Neural progenitor cell (in vitro differentiated cells): ENCODE measurements around the gene SLC39A1. TPM values are rescaled to one million over a fixed set of nuclear protein-coding genes. Genes with fewer than 3 reads are reported as not detected.
"Not testable (repeated sequence)": the region's sequence is repeated elsewhere in the genome, so short reads cannot be mapped to it uniquely, and the experiment has no call there.

ENCODE experiments used
- DNase-seq: peaks from one replicate; pipeline ENCODE4 v3.0.0-alpha.2; 2016; ENCODE audit warnings: low spot score
- H2AFZ ChIP-seq: fragments of 200-600 bp; sonication (generic); replicated peaks from 2 replicates; pipeline ENCODE4 v1.6.1; 2016; ENCODE audit warnings: antibody characterized with exemption
- H3F3A ChIP-seq: fragments of 200-600 bp; sonication (generic); 2 replicates; pipeline ENCODE4 v1.6.1; 2016; ENCODE audit warnings: antibody characterized with exemption, low read depth
- H3K27ac ChIP-seq: fragments of 200-600 bp; sonication (generic); 2 replicates; pipeline ENCODE4 v1.5.1; 2016; ENCODE audit warnings: mild to moderate bottlenecking
- H3K27me3 ChIP-seq: fragments of 200-600 bp; sonication (generic); 2 replicates; pipeline ENCODE4 v1.6.1; 2016; ENCODE audit warnings: mild to moderate bottlenecking, moderate library complexity
- H3K36me3 ChIP-seq: fragments of 200-600 bp; sonication (generic); 2 replicates; pipeline ENCODE4 v1.5.1; 2016
- H3K4me1 ChIP-seq: fragments of 200-600 bp; sonication (generic); 2 replicates; pipeline ENCODE4 v1.6.1; 2016; ENCODE audit warnings: mixed run types
- H3K4me2 ChIP-seq: fragments of 200-600 bp; sonication (generic); 2 replicates; pipeline ENCODE4 v1.6.1; 2016
- H3K4me3 ChIP-seq: fragments of 200-600 bp; sonication (generic); 2 replicates; pipeline ENCODE4 v1.5.1; 2016
- H3K79me2 ChIP-seq: fragments of 200-600 bp; sonication (generic); 2 replicates; pipeline ENCODE4 v1.6.1; 2016; ENCODE audit warnings: low read depth
- H3K9ac ChIP-seq: fragments of 200-600 bp; sonication (generic); 2 replicates; pipeline ENCODE4 v1.6.1; 2016
- H3K9me3 ChIP-seq: fragments of 200-600 bp; sonication (generic); 2 replicates; pipeline ENCODE4 v1.5.1; 2016; ENCODE audit warnings: low read depth
- H4K20me1 ChIP-seq: fragments of 200-600 bp; sonication (generic); 2 replicates; pipeline ENCODE4 v1.6.1; 2016; ENCODE audit warnings: low read depth
- H3K27ac Mint-ChIP-seq: 3 replicates; pipeline ENCODE4 v1.8.0; 2021; ENCODE audit warnings: mixed read lengths
- H3K27me3 Mint-ChIP-seq: 2 replicates; pipeline ENCODE4 v1.8.0; 2022; ENCODE audit warnings: low read depth, mild to moderate bottlenecking, inconsistent platforms, moderate library complexity, mixed read lengths; ENCODE audit not compliant: insufficient read depth
- H3K36me3 Mint-ChIP-seq: 3 replicates; pipeline ENCODE4 v1.8.0; 2021; ENCODE audit warnings: mixed read lengths
- H3K4me1 Mint-ChIP-seq: 3 replicates; pipeline ENCODE4 v1.8.0; 2021; ENCODE audit warnings: mixed read lengths
- H3K4me3 Mint-ChIP-seq: 3 replicates; pipeline ENCODE4 v1.8.0; 2021; ENCODE audit warnings: mild to moderate bottlenecking, moderate library complexity, mixed read lengths
- H3K9me3 Mint-ChIP-seq: 3 replicates; pipeline ENCODE4 v1.8.0; 2020; ENCODE audit warnings: mixed read lengths
- CTCF ChIP-seq: fragments of 200-600 bp; sonication (generic); IDR thresholded peaks from 2 replicates; pipeline ENCODE4 v1.5.1; 2017; ENCODE audit warnings: antibody characterized with exemption, mild to moderate bottlenecking
- EZH2 ChIP-seq: fragments of 200-600 bp; sonication (generic); IDR thresholded peaks from 2 replicates; pipeline ENCODE4 v1.6.1; 2017; ENCODE audit warnings: antibody characterized with exemption, mild to moderate bottlenecking, moderate library complexity
- EZH2phosphoT487 ChIP-seq: fragments of 200-600 bp; sonication (generic); IDR thresholded peaks from 2 replicates; pipeline ENCODE4 v1.6.1; 2017; ENCODE audit warnings: antibody characterized with exemption
- total RNA-seq: library from RNA; depleted of rRNA; stranded (reverse); fragments of >200 nt; gene quantifications from 2 replicates; pipeline ENCODE4 v1.2.3, GENCODE V29; 2015; ENCODE audit warnings: low replicate concordance

The SLC39A1 gene
- total RNA-seq, 1 donor from 2014 or later, result 73.2 TPM

GRCh38 chr1:153985341-153985912, 22.1 kb upstream of the SLC39A1 start:
- peak overlapping the region; percentile 73 for H3K4me3 ChIP-seq
- no peaks in the 10 kb centered on the region for H3K9me3 ChIP-seq
- peaks cover 9% of the 10 kb centered on the region for H3K79me2 ChIP-seq
- peak overlapping the region; percentile 10 for H3K9ac ChIP-seq
- H3K27ac ChIP-seq, result no peak overlapping the region
- peak overlapping the region; percentile 93 for H3K4me2 ChIP-seq
- H3K27me3 ChIP-seq, result no peaks in the 10 kb centered on the region
- no peaks in the 10 kb centered on the region for H3K36me3 ChIP-seq
- peaks cover 10% of the 10 kb centered on the region for H3K4me1 ChIP-seq
- no peaks in the 10 kb centered on the region for H3K9me3 Mint-ChIP-seq
- H2AFZ ChIP-seq, result peak overlapping the region; percentile 85
- H3F3A ChIP-seq, result peaks cover 20% of the 10 kb centered on the region
- H3K27ac Mint-ChIP-seq, result peak overlapping the region; percentile 43
- TF ChIP-seq EZH2 (no peak), EZH2phosphoT487 (no peak), CTCF (no peak)
- peaks cover 9% of the 10 kb centered on the region for H3K36me3 Mint-ChIP-seq
- peaks cover 16% of the 10 kb centered on the region for H3K4me1 Mint-ChIP-seq
- H4K20me1 ChIP-seq, result no peaks in the 10 kb centered on the region
- peak overlapping the region; percentile 95 for H3K4me3 Mint-ChIP-seq
- peaks cover 4% of the 10 kb centered on the region for H3K27me3 Mint-ChIP-seq
- no peak for DNase-seq

DNA sequence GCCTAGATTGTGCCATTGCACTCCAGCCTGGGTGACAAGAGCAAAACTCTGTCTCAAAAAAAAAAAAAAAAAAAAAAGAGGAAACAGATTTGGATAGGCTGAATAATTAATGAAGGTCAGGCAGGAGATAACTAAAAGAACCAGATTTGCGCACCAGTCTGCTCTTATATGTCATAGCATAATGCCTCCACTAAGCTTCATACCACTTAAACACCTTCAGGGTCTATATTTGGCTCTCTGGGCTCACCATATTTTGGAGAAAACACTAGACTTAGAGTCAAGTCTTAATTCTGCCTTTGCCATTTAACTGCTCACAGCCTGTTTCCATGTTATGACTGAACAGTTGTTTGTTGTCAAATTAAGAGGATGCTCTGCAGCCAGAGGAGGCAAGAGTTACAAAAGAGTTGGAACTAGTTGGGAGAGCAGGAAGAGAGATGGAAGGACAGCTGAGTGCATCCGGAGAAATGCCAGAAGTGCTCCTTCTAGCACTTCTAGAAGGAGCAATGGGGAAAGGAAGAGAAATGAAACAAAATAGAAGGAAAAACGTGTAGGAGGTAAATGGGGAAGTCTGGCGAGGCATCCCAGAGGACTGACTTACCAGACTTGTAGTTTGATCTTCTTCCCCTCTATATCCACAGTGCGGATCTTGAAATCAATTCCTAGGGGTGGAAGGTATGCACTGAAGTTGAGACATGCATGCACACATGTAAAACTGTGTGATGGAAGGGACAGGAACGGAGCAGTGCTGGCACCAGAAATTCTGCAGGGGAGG, 21.0 kb upstream of the SLC39A1 start:
- peaks cover 9% of the 10 kb centered on the region for H3K36me3 Mint-ChIP-seq
- Histone ChIP-seq H3K79me2 (peaks cover 9% of the 10 kb centered on the region), H3K27ac (no peak overlapping the region), H3K4me1 (peaks cover 10% of the 10 kb centered on the region), H3K9ac (no peak overlapping the region), H3K4me2 (peak overlapping the region; percentile 93), H3K36me3 (no peaks in the 10 kb centered on the region), H4K20me1 (no peaks in the 10 kb centered on the region), H2AFZ (no peak overlapping the region), H3K4me3 (peak overlapping the region; percentile 73), H3F3A (peaks cover 21% of the 10 kb centered on the region), H3K9me3 (no peaks in the 10 kb centered on the region), H3K27me3 (no peaks in the 10 kb centered on the region)
- H3K4me3 Mint-ChIP-seq, result peak overlapping the region; percentile 95
- H3K27me3 Mint-ChIP-seq, result peaks cover 4% of the 10 kb centered on the region
- TF ChIP-seq EZH2 (no peak), EZH2phosphoT487 (no peak), CTCF (no peak)
- DNase-seq, result no peak
- H3K9me3 Mint-ChIP-seq, result no peaks in the 10 kb centered on the region
- peaks cover 15% of the 10 kb centered on the region for H3K4me1 Mint-ChIP-seq
- H3K27ac Mint-ChIP-seq, result no peak overlapping the region

- H3K9ac ChIP-seq, H3K9me3 Mint-ChIP-seq, H3K4me3 Mint-ChIP-seq, H3K27ac ChIP-seq, H3K27me3 Mint-ChIP-seq, H3K27me3 ChIP-seq, H3K36me3 ChIP-seq, H3K27ac Mint-ChIP-seq, H3K36me3 Mint-ChIP-seq, H4K20me1 ChIP-seq, H3K4me3 ChIP-seq, H3K4me2 ChIP-seq, DNase-seq, H3K9me3 ChIP-seq, H3K4me1 ChIP-seq, H2AFZ ChIP-seq: not testable (repeated sequence)
- Histone ChIP-seq H3K79me2 (peaks cover 16% of the 10 kb centered on the region), H3F3A (peaks cover 35% of the 10 kb centered on the region)
- peaks cover 23% of the 10 kb centered on the region for H3K4me1 Mint-ChIP-seq
These were observed 18.4 kb upstream of the SLC39A1 start for GRCh38 chr1:153981735-153982134.

DNA sequence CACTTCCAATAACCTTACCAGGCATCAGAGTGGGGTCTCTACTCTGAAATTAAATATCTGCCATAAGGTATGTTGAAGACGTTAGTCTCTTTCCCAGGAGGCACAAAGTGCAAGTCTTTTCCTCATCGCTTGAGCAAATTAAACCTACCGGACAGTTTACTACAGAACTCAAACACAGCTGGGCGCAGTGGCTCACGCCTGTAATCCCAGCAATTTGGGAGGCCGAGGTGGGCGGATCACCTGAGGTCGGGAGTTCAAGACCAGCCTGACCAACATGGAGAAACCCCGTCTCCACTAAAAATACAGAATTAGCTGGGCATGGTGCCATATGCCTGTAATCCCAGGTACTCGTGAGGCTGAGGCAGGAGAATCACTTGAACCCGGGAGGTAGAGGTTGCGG, 15.8 kb upstream of the SLC39A1 start:
- not testable (repeated sequence) for H3K27ac ChIP-seq, H3K27ac Mint-ChIP-seq, H3K4me1 ChIP-seq, H3K9ac ChIP-seq, H3K9me3 Mint-ChIP-seq, H3K9me3 ChIP-seq, DNase-seq, H4K20me1 ChIP-seq, H3K36me3 ChIP-seq, H2AFZ ChIP-seq, H3K27me3 ChIP-seq
- H3K4me3 Mint-ChIP-seq, result peak overlapping the region; percentile 99
- peak overlapping the region; percentile 84 for H3K4me2 ChIP-seq
- peaks cover 13% of the 10 kb centered on the region for H3K27me3 Mint-ChIP-seq
- H3K36me3 Mint-ChIP-seq, result peaks cover 20% of the 10 kb centered on the region
- peak overlapping the region; percentile 88 for H3K4me3 ChIP-seq
- H3F3A ChIP-seq, result peaks cover 35% of the 10 kb centered on the region
- peaks cover 20% of the 10 kb centered on the region for H3K79me2 ChIP-seq
- peaks cover 25% of the 10 kb centered on the region for H3K4me1 Mint-ChIP-seq
